A549 (cell line): Measurements from ENCODE around the gene HP1BP3.

ENCODE experiments used
- BHLHE40 ChIP-seq: IDR thresholded peaks from 2 replicates; pipeline ENCODE4 v1.6.1; 2012; ENCODE audit warnings: low read depth, low read length, inconsistent platforms
- CHD4 ChIP-seq: fragments of 200-600 bp; sonication (generic); IDR thresholded peaks from 2 replicates; pipeline ENCODE4 v1.6.1; 2016; ENCODE audit warnings: antibody characterized with exemption, mild to moderate bottlenecking, borderline replicate concordance
- CTCF ChIP-seq: fragments of >200 bp; sonication (Bioruptor Twin); formaldehyde crosslinking; IDR thresholded peaks from 3 replicates; pipeline ENCODE4 v1.5.1; 2016
- EP300 ChIP-seq, 2 experiments: fragments of >200 bp; sonication (Bioruptor Twin); formaldehyde crosslinking; IDR thresholded peaks; 2 replicates in 1 of 2; 3 replicates in 1 of 2; pipeline ENCODE4 v1.6.1; 2016 to 2017
- HMGXB4 ChIP-seq: fragments of 250-450 bp; sonication (Bioruptor Pico); IDR thresholded peaks from 2 replicates; pipeline ENCODE4 v1.5.0; 2021; ENCODE audit warnings: mild to moderate bottlenecking, moderate library complexity, borderline replicate concordance
- MAFK ChIP-seq: fragments of 450-650 bp; IDR thresholded peaks from 2 replicates; pipeline ENCODE4 v1.6.1; 2014; ENCODE audit not compliant: partially characterized antibody
- NR3C1 ChIP-seq: fragments of >200 bp; sonication (Bioruptor Twin); formaldehyde crosslinking; IDR thresholded peaks from 3 replicates; pipeline ENCODE4 v1.6.1; 2017
- POLR2A ChIP-seq: IDR thresholded peaks from 2 replicates; pipeline ENCODE4 v1.6.1; 2012; ENCODE audit warnings: mild to moderate bottlenecking, low read length
- SMC3 ChIP-seq: fragments of >200 bp; sonication (Bioruptor Twin); formaldehyde crosslinking; IDR thresholded peaks from 3 replicates; pipeline ENCODE4 v1.6.1; 2018; ENCODE audit warnings: inconsistent platforms
- USF2 ChIP-seq: fragments of 450-650 bp; IDR thresholded peaks from 2 replicates; pipeline ENCODE4 v1.6.1; 2014; ENCODE audit warnings: antibody characterized with exemption

GRCh38 chr1:20823845-20824244 is 36.7 kb upstream of the HP1BP3 start:
- TF ChIP-seq SMC3 (no peak), NR3C1 (no peak), CTCF (no peak), MAFK (no peak), POLR2A (no peak), HMGXB4 (no peak), USF2 (no peak), CHD4 (no peak), EP300 (IDR thresholded peaks at IDR 0.05) (no peak), BHLHE40 (no peak)
